NT2/D1 (cell line): ENCODE measurements around the gene BLOC1S4.

Source experiments
- DNase-seq: peaks from one replicate; pipeline ENCODE4 v3.0.0-alpha.2; 2011; ENCODE audit warnings: low read depth, low spot score
- H3K27me3 ChIP-seq: 2 replicates; pipeline ENCODE4 v1.6.0; 2011; ENCODE audit warnings: mild to moderate bottlenecking; ENCODE audit not compliant: insufficient read length, insufficient read depth
- H3K36me3 ChIP-seq: 2 replicates; pipeline ENCODE4 v1.6.1; 2011; ENCODE audit warnings: mild to moderate bottlenecking, low read length, mixed read lengths; ENCODE audit not compliant: insufficient read depth, insufficient read length
- H3K4me1 ChIP-seq: 2 replicates; pipeline ENCODE4 v1.5.1; 2011; ENCODE audit not compliant: insufficient read depth, insufficient read length
- H3K4me3 ChIP-seq: 2 replicates; pipeline ENCODE4 v1.5.1; 2011; ENCODE audit warnings: low read depth; ENCODE audit not compliant: insufficient read length
- H3K9ac ChIP-seq: 2 replicates; pipeline ENCODE4 v1.6.0; 2011; ENCODE audit warnings: low read depth; ENCODE audit not compliant: insufficient read length
- H3K9me3 ChIP-seq: 2 replicates; pipeline ENCODE4 v1.5.1; 2011; ENCODE audit warnings: mild to moderate bottlenecking, low read length; ENCODE audit not compliant: insufficient read depth
- SUZ12 ChIP-seq: IDR thresholded peaks from 2 replicates; pipeline ENCODE4 v1.6.1; 2011; ENCODE audit not compliant: insufficient read length, insufficient read depth; ENCODE audit errors: extremely low read depth
- YY1 ChIP-seq: IDR thresholded peaks from 2 replicates; pipeline ENCODE4 v1.6.1; 2011; ENCODE audit not compliant: insufficient read length, insufficient read depth
- ZNF274 ChIP-seq: IDR thresholded peaks from 2 replicates; pipeline ENCODE4 v1.6.1; 2011; ENCODE audit warnings: mild to moderate bottlenecking, low read depth, low read length

Gene BLOC1S4

DNA sequence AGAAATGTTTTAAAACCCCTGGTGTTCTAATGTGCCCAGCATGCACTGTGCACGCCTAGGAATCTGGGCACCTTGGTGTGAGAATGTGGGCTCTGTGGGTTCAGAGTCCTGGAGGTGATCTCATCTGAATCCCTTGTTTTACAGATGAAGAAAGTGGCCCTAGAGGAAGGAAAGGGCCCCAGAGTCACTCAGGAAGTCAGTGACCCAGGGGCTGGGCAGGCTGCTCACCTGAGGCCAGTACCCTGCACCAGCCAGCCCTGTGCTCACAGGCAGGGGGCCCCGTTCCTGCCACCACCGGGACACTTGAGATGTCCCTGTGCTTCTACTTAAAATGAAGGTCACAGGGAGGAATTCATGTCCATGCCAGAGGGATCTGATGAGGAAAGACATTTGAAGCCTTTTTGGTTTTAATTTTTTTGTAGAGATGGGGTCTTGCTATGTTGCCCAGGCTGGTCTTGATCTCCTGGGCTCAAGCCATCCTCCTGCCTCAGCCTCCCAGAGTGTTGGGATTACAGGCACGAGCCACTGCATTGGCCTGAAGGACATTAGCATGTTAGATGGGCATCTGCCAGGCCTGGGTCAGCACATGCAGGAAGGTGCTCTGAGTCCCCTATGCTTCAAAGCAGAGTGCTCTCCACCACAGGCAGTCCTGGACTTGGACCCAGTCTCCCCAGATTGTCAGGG lies 29.7 kb upstream of the BLOC1S4 start:
- DNase-seq = no peak
- Histone ChIP-seq H3K27me3 (no peaks in the 10 kb centered on the region), H3K9ac (no peak overlapping the region), H3K9me3 (0 out of 2 replicates have a peak, but pooled peaks cover 8% of the 10 kb centered on the region), H3K36me3 (no peaks in the 10 kb centered on the region), H3K4me1 (peaks cover 29% of the 10 kb centered on the region), H3K4me3 (no peak overlapping the region)
- TF ChIP-seq ZNF274 (no peak), YY1 (no peak), SUZ12 (no peak)

DNA sequence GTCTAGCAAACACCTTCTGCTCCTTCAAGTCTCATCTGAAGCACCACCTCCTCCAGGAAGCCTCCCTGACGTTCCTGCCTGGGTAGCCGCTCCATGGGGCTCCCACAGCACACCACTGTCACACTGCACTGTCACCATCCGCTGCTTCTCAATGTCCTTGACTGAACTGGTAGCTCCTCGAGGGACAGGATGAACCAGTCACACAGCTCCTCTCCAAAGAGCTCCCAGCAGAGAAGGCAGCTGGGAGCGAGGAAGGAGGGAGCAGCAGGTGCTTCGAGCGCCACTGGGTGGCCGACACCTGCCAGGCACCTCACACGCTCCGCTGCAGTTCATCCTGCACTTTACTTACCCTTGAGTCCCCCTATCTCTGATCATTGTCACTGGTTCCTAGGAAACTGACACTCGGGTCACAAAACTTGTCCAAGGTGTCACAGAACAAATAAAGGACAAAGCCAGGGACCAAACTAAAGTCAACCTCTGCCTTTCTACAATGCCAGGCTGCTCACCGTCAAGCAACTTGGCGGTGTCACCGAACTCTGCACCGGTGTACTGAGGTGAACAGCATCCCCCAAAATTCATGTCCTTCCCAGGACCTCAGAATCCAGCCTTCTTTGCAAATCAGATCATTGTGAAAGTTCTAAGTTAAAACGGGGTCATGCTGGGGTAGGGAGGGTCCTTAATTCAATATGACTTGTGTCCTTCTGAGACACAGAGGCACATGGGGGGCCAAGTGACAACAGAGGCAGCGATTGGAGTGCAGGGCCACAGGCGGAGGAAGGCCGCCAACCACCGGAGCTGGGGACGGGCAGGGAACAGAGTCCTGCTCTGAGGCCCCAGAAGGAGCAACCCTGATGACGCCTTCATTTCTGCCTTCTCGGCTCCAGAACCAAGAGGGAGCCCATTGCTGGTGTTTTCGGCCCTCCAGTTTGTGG lies 27.8 kb upstream of the BLOC1S4 start:
- Histone ChIP-seq H3K9ac (peak overlapping the region; percentile 34), H3K27me3 (no peaks in the 10 kb centered on the region), H3K4me3 (peak overlapping the region; percentile 10), H3K4me1 (peaks cover 32% of the 10 kb centered on the region), H3K9me3 (0 out of 2 replicates have a peak, but pooled peaks cover 8% of the 10 kb centered on the region), H3K36me3 (no peaks in the 10 kb centered on the region)
- DNase-seq = no peak
- TF ChIP-seq SUZ12 = no peak
- no peak for TF ChIP-seq ZNF274

DNA sequence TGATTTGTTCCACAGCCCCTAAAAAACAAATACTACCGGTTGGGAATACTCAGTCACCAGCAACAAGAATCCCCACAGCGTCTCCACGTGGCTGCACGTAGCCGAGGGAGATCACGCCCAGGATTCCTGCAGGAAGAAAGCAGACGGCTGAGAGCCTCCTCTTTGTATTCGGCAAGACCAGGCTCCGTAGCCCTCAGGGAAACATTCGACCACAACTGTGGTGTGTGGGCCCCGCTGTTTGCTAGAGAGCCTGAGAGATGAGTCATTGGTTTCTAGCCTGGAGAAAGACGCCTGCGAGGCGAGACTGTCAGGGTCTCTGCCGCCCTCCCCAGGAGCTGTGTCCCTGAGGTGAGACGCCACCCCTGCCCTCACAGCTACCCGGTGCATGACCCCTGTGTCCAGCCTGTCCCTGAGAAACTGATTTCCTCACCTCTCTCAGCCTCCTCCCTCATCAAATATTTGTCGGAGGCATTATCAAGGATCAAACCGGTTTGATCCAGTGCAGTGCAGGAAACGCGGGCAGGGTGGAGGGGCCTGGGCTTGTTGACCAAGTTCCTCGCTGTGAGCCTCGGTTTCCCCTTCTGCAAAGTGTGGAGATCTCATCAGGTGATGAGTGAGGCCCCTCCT lies 27.0 kb upstream of the BLOC1S4 start:
- peaks cover 33% of the 10 kb centered on the region for H3K4me1 ChIP-seq
- peak; percentile 83 for DNase-seq
- H3K4me3 ChIP-seq = peak overlapping the region; percentile 17

DNA sequence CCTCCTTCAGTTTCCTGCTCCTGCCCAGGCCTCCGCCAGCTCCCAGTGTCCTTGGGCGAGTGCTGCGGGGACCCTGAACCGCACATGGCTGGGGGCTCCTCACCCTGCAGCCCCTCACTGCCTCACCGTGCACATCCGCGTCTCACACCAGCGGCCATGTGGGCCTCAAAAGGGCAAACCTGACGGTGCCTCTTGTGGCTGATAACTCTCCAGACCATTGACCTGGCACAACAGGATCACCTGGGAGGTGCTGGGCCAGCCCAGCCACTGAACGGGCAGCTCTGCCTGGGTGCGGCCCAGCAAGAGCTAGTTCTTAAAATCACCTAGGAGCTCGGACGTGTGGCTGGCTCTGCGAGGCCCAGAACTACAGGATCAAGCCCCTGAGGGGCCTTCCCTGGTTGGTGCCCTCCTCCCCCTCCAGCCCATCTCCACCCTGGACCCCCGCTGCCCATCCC lies 26.4 kb upstream of the BLOC1S4 start:
- H3K36me3 ChIP-seq = no peaks in the 10 kb centered on the region
- no peak for DNase-seq
- peak overlapping the region; percentile 17 for H3K4me3 ChIP-seq
- H3K4me1 ChIP-seq = peaks cover 38% of the 10 kb centered on the region
- 0 out of 2 replicates have a peak, but pooled peaks cover 8% of the 10 kb centered on the region for H3K9me3 ChIP-seq
- H3K9ac ChIP-seq = peak overlapping the region; percentile 71
- H3K27me3 ChIP-seq = no peaks in the 10 kb centered on the region
- no peak for TF ChIP-seq YY1
- TF ChIP-seq SUZ12 = no peak
- TF ChIP-seq ZNF274 = no peak

More for the DNA sequence above, 27.0 kb upstream of the BLOC1S4 start:
- Histone ChIP-seq H3K9me3 (0 out of 2 replicates have a peak, but pooled peaks cover 8% of the 10 kb centered on the region), H3K27me3 (no peaks in the 10 kb centered on the region), H3K9ac (peak overlapping the region; percentile 43), H3K36me3 (no peaks in the 10 kb centered on the region)
- TF ChIP-seq SUZ12 (no peak), YY1 (peak; percentile 5)

DNA sequence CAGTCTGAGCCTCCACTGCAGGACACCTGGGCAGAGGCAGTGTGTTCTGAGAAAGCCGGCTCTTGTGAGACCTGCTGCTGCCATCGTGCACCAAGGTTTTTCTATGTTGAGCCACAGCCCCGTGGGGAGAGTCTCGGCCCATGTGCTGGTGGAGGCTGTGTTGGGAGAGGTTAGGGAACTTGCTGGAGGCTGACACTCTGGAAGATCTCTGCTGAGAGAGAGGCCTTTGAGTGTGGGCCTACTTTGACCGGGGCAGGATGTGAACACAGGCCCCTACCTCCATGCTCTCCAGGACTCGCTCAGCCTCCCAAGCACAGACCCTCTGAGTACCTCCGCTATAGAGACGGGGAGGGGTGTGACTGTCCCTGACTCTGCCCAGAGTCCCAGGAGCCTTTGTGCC lies 23.6 kb upstream of the BLOC1S4 start:
- no peak for TF ChIP-seq ZNF274
- no peak for TF ChIP-seq SUZ12
- no peak for TF ChIP-seq YY1
- no peaks in the 10 kb centered on the region for H3K36me3 ChIP-seq
- H3K27me3 ChIP-seq = no peaks in the 10 kb centered on the region
- no peak overlapping the region for H3K4me3 ChIP-seq
- no peaks in the 10 kb centered on the region for H3K9me3 ChIP-seq
- peaks cover 39% of the 10 kb centered on the region for H3K4me1 ChIP-seq
- no peak overlapping the region for H3K9ac ChIP-seq
- no peak for DNase-seq

DNA sequence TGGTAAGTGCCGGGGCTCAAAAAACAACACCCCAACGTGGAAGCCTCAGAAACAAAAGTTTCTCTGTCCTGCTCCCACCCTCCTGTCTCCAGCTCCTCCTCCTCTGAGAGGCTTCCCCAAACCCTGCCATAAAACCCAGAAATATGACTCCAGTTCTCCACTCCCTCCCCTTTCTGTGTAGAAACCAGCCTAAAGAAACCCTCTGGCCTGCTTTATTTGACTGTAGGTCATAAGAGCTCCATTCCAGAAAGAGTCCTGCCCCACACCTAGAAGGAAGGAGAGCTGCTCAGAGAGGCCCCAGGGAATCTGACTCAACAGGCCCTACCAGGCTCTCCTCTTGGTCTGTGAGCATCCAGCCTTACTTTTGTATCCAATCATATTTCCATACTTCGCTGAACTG lies 23.2 kb upstream of the BLOC1S4 start:
- Histone ChIP-seq H3K9ac (no peak overlapping the region), H3K9me3 (no peaks in the 10 kb centered on the region), H3K27me3 (no peaks in the 10 kb centered on the region), H3K4me3 (no peak overlapping the region), H3K36me3 (no peaks in the 10 kb centered on the region), H3K4me1 (peaks cover 37% of the 10 kb centered on the region)
- DNase-seq = no peak
- TF ChIP-seq ZNF274 (no peak), SUZ12 (no peak), YY1 (no peak)
